ENCODE measurements around the gene EXOSC7.
"Not testable (repeated sequence)": the region's sequence is repeated elsewhere in the genome, so short reads cannot be mapped to it uniquely, and the experiment has no call there.

EXOSC7 gene

DNA sequence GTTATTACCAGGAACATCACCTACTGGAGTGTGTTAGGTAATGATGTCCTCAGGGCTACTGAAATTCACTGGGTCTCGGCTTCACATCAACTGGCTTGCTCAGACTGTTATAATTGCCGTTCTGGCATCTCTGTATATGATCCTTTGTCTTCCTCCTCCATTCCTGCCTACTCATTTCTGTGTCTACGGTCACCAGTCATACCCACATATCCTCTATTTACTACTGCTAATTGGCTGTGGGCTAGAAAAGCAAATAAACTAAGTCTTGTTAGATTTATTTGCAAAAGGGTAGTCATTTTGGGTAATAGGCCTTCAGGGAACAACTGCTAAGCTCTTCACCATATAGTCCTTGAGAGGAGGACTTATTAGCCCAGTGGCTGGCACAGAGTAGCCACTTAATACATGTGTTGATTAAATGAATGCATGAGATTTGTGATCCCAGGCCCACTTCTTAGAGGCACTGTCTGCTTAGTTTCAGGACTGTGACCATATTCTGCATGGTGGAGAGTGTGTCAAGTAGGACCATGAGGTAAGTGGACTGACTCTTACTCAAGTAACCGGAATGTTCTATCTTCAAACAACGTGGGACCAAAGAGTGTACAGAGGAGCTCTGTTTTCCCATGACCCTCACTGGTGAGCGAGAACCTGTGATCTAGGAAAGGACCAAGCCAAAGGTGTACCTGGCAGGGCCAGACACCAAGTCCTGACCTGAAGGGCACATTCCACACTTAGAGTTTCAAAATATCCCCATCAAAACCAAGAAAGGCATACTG, 13.2 kb upstream of the EXOSC7 start:
- DNase-seq (ENCODE audit: low read depth in 2 of 2): no peak

DNA sequence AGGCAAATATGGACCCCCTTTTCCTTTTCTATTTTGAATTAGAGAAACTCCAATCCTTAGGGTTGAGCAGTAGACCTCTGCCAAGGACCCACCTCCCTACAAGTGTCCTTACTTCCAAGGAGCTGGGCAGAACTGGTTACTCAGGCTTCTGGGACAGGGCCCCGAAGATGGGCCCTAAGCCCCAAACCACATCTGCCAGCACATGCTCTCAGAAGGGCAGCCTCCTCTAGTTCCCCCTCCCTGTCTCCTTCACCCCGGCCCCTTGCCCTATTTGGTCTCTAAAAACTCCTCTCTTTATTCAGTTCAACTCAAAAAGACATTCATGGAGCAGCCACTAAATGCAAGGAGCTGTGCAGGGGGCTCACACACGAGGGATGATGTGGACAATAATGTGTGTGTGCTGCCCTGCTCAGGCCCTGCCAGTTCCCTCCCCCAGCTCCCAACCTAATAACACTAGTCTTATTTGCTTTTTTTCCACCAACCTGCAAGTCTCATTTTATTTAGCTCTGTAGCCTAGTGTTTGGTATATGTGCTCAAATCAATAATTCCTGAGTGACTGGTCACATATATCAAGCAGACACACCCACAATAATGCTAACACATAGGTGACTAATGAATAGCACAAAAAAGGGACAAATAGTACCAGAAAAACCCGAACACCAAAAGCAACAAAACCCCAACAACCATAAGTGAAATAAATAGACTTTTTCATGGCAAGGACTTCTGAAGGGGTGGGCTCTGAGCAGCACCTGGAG, 12.3 kb upstream of the EXOSC7 start:
- no peak for DNase-seq (ENCODE audit: low read depth in 2 of 2)

DNA sequence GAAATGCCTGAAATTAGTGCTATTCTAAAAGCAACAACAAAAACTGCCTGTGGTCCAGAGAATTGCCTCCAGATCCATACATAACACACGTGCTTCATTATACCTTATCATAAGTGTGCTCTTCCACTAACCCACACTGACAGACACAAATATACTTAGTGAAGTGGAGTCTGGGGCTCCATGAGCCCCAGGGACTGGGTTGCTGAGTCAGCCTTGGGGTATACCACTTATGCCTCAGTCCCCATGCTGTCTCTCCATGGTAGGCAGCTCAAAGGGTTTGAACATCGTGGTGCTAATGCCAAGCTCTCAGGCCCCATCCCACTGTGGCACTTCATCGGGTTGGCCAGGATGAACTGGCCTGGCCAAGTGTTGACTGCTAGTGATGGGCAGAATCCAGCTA, 10.9 kb upstream of the EXOSC7 start:
- no peak for DNase-seq (ENCODE audit: low read depth in 2 of 2)

DNA sequence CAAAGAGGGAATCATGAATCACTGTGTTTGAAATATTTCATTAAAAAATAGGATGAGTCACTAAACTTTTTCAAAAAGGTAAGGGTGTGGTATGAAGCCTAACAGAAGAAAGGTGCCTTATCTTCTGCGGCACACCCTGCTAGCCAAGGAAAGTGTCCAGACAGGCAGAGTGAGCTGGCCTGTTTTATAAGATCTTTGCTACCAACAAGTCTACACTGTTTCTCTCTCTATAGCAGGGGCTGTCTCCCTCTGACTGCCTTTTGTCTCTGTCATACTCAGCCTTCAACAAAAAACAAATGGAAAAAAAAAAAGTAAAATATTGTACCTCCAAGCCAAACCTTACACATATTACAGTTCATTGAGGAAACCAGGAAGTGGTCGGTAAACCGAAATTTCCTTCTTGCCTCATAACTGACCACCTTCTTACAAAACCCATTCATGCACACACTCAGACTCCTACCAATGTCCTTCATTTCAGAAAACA, 9.2 kb upstream of the EXOSC7 start:
- no peak for DNase-seq (ENCODE audit: low read depth in 2 of 2)

DNA sequence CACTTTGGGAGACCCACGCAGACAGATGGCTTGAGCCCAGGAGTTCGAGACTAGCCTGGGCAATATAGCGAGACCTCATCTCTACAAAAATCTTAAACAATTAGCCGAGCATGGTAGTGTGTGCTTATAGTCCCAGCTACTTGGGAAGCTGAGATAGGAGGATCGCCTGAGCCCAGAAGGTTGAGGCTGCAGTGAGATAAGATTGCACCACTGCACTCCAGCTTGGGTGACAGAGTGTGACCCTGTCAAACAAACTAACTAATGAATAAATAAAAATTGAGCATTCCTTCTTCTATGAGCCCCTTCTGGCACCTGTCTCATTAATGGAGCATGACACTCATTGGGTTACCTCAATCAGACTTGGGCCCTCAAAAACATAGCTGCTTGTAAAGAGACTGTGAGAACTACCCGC, 7.6 kb upstream of the EXOSC7 start:
- DNase-seq (ENCODE audit: low read depth in 2 of 2): no peak

DNA sequence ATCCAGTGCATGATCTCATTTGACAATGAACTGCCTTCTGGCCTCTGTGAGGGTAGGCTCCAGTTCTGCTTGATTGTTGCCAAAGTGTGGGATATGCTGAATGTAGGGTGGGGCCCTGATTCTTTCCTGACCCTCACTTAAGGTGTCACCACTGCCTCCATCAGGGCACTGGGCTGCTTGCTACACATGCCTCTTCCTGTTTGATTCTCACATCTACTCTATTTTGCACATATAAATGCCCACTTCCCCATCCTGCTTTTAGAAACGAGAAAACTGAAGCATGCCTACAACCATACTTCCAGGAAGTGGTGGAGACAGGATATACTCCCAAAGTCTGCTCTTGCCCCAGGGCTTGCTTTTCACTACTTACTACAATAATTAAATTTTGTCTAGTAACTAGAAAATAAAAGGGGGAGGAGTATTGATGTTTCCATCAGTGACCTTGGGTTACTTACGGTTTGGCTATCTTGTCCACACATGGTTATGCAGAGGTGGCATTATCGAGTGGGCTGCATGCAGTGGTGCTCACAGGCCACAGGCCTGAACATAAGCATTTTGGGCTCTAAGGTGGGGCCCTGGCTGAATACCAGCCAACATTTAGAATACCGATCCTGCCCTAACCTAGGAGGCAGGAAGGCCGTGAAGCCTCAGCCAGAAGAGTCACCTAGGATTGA, 6.8 kb upstream of the EXOSC7 start:
- no peak for DNase-seq (ENCODE audit: low read depth in 2 of 2)

DNA sequence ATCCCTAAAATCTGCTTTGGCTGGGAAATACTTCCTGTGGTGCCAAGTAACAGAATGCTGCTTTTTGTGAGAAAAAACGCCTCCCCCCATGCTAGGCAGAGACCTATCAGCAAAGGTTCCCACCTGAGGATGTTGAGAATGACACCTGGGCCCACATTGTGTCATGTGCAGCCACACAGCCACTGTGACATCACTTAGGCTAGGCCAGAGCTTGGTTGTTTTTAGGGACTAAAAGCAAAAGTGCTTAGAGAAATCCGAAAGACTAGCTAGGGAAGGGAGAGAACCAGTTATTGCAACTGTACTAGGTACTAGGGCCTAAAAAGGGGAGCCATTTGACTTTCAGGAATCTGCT, 6.2 kb upstream of the EXOSC7 start:
- DNase-seq (ENCODE audit: low read depth in 2 of 2): no peak

DNA sequence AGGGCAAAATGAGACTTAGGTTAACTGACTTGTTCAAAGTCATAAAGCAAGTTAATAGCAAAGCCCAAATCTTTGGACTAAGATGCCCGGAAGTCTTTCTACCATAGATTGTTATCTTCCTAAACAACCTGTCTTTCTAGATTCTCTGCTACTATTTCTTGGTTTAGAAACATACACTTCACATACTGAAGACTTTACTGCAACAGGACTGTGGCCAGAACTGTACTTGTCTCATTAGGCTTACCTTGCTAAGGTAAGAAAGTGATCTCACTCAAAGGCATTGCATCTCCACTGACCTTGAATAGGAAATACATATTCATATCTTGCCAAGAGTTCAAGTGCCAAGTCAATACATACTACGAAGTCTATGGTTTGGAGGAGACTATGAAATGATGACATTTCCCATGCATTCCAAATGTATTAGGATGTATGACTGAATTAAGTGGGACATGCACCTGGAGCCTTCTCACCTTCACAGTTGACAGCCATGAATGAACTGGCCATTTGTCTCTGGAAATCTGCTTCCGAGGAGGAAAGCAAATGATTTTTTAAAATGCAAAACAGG, 5.0 kb upstream of the EXOSC7 start:
- no peak for DNase-seq (ENCODE audit: low read depth in 2 of 2)

DNA sequence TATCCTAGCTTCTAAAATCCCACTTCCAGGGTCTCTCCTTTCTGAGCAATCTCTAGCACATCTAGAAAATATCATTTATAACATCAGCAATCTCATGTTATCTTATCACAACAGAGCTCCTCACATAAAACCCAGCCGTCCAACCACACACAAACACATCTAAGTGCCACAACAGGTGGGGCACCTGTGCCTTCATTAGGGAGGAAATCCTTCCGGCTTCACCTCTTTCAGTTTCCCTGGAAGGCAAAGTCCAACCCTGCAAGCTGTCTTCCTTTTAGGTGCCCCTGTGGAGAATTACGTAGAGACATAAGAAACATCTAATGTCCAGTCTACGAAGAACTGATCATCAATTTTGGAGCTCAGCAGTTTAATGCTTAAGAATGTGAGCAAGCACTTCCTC, 1.6 kb upstream of the EXOSC7 start:
- DNase-seq (ENCODE audit: low read depth in 2 of 2): no peak

DNA sequence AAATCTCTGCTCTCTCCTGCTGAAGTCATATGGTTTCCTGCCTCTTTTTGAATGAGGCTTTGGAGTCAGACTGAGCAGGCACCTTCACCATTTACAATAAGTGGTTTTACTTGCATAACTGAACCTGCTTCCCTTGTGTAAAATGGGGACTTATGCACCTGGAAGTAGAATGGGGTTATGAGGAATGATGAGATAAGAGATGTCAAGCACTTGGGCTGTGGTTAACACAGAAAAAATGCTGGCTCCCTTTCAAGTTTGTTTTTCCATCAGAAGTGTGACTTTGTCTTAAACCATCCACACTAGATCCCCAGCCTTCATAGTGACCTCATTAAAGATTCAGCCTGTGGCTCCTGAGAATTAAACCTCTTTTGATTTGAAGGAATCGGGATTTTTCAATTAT, 5.2 kb downstream of the EXOSC7 start:
- no peak for DNase-seq (ENCODE audit: low read depth in 2 of 2)

DNA sequence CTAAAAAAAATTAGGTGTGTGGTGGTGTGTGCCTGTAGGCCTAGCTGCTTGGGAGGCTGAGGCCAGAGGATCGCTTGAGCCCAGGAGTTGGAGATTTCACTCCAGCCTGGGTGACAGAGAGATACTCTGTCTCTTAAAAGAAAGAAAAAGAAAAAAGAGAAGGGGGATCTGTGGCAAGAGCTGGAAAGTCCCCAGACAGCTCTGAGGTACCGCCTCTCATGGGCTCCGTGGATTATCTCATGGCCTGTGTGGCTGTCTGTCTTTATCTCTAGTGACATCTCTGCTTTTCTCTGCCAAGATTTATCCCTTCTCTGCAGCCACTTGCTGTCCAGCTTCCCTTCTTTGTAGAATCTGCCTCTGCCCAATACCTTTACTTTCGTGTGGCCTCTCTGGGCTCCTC, 5.7 kb downstream of the EXOSC7 start:
- no peak for DNase-seq (ENCODE audit: low read depth in 2 of 2)

DNA sequence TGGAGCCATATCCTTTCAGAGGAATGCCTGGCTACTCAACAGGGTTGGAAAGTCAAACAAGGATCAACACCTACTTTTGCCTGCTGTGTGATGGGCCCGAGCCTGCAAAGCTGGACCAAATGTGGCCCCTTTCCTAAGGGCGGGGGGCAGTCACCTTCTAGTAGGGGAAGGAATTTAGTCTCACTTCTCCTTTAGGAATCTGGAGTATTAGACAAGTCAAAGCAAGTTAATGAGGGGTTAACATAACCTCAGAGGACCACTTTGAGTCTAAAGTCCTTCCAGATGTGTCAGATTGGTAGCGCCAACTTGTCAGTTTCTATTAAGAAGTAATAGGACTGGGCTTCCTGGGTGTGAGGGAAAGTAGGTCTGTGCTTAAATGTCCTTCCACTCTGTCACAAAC, 6.8 kb downstream of the EXOSC7 start:
- no peak for DNase-seq (ENCODE audit: low read depth in 2 of 2)

DNA sequence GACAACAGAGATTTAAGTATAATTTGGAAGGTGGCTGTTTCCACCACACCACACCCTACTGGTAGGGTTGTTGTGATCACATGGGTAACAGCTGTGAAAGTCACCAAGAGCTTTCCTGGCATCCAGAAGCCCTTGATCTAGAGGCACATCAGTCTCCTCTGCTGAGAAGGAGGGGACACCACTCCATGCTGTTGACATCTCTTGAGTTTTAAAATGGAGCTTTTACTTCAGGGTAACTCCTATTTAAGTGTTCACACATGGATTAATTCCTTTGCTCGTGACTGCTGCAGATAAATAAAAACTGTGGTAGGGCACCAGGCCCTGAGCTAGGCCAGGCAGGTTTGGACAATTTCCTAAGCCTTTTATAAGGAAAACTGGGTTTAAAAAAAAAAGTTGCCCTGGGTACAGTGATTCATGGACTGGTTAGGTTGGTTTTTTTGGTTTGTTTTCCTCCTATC, 7.5 kb downstream of the EXOSC7 start:
- DNase-seq (ENCODE audit: low read depth in 2 of 2): no peak

DNA sequence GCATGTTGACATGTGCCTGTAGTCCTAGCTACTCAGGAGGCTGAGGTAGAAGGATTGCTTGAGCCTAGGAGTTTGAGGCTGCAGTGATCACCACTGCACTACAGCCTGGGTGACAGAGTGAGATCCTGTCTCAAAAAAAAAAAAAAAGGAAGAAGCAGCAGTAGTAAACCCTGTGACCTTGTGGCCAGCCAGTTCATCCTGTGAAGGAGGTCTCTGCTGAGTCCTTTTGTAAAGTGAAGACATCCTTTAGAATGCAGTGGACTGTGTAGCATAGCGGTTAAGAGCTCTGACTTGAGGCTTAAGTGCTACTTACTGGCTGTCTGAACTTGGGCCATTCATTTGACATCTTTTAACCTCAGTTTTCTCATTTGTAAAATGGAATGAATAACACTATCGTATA, 8.3 kb downstream of the EXOSC7 start:
- DNase-seq (ENCODE audit: low read depth in 2 of 2): no peak

DNA sequence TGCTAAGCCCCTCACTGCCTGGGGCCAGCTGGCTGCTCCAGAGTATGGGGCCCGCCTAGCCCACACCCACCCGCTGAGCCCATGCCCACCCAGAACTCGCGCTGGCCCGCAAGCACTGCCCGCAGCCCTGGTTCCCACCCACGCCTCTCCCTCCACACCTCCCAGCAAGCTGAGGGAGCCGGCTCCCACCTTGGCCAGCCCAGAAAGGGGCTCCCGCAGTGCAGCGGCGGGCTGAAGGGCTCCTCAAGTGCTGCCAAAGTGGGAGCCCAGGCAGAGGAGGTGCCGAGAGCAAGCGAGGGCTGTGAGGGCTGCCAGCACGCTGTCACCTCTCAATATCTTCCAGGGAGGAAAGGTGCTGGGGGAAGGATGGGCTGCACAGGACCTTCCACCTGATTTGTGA, 10.3 kb downstream of the EXOSC7 start:
- not testable (repeated sequence) for DNase-seq (ENCODE audit: low read depth in 2 of 2)

DNA sequence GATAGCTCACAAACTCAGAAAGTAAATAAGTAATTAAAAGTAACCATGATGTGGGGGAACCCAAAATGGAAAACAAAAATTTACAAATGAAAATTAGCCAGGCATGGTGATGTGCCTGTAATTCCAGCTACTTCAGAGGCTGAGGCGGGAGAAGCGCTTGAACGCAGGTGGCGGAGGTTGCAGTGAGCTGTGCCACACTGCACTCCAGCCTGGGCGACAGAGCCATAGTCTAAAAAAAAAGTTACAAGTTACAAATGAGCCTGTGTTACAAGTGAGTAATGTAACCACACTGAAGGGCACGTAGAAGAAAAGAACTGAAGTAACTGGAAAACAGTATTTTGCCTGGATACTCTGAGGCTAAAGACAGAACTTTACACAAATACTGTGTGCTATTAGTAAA, 11.3 kb downstream of the EXOSC7 start:
- DNase-seq (ENCODE audit: low read depth in 2 of 2): no peak

DNA sequence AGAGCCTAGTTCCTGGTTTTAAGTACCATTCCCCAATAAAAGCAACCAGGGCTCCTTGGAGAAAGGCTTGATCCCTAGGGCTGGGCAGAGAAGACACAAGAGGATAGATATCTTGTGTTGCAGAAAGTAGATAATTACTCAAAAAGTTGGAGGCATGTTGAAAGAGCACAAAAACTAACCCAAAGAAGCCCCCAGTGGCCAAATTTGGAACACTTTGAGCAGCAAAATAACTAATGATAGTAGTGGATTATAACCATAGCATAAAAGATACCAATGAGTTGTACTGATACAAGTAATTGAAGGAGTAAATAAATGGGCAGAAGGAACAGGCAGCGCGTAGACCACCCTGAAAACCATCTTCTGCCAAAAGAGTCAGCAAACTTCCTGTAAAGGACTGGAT, 12.0 kb downstream of the EXOSC7 start:
- no peak for DNase-seq (ENCODE audit: low read depth in 2 of 2)

DNA sequence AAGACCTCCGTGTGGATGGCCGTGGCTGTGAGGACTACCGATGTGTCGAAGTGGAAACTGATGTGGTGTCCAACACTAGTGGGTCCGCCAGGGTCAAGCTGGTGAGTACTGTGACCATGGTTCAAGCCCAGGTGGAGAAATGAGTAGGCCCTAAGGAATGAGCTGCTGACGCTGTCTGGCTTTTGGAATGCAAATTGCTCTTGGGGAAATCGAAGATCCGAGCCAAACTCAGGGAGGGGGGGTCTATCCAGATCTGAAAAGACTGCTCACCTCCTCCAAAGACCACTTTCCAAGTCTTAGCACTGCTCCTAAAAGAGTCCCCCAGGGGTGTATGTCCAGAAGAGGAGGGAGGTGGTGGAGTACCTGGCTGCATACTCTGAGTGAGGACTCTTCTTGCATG, 13.1 kb downstream of the EXOSC7 start:
- DNase-seq (ENCODE audit: low read depth in 2 of 2): no peak

DNA sequence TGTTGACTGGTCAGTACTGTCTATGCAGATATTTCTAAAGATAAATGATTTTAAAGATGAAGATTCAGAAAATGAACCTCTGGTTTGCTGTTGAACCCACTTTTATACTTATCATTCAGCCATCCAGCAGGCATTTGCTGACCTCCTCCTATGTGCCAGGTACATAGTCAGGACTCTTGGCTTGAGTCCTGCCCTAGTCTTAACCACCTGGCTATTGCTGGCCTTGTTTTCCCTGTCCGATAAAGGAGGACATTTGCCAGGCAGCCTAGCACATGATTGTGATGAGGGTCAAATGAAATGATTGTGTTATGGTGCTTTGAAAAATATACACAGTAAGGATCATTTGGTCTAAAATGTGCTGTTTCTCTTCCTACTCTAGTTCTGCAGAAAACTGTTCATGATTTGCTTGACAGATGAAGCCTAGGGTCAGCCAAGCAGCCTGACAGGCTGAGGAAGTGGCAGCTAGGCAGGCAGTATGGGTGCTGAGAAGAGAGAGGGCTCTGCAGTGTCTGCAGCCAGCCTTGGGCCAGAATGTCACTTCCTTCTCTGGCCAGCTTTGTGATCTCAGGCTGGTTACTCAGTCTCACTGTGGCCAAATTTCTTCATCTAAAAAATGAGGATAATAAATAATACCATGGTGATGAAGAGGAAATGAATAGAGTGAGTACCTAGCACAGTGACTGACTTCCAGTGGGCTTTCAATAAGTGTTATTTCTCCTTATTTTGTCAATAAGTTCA, 13.8 kb downstream of the EXOSC7 start:
- DNase-seq (ENCODE audit: low read depth in 2 of 2): no peak

DNA sequence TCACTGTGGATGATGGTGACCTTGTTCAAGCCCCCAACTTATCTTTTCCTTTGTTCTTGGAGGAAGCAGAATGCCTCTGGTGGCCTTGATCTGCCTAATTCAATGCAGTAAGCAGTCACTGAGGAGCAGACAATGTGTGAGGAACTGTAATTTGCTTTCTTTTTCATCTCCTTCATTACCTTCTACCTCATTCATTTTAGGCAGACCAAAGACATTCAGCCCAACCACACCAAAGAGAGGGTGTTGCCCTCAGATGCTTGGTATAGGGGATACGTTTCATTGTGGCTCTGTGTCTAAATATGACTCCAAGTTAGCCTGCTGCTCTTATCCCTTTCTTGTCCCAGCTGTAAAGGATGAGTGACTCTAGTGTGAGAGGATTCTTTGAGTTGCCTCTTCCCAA, 15.3 kb downstream of the EXOSC7 start:
- no peak for DNase-seq (ENCODE audit: low read depth in 2 of 2)

DNA sequence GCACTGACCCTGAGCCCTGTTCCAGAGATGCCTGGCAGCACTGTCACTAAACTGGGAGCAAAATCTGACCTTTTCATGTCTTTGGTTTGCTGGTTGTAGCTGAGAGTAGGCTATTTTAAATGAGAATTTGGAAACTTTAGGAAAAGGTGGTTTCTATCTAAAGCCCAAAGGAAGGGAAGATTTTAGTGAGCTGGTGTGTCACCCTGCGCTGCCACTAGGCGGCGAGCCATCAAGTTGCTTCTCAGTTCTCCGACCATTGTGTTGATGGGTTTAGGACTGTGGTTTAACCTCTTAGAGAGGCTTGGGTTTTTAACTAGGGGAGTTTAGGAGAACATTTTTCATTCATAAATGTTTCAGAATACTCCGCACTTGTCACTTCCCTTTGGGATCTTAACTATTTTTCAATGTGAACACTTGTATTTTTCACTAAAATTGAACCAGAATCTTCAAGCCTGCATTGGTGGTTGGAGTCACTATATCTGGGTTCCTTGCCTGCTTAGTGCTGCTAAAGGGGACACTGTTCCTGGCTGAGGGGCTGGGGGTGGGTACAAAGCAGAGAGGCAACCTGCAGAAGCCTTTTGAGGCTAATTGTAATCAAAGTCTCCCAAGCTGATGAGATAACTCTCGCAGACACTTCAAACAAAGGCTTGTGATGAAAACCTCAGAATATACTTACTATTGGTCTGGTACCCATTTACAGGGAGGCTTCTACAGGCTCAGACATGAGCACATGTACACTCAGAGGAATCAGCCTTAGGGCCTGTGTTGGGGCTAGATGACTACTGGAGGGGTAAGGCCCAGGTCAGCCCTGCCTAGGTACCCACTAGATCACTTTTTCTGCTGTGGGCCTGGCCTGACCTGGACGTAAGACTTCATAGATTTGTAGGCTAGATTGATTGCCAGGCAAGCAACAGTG, 16.8 kb downstream of the EXOSC7 start:
- no peak for DNase-seq (ENCODE audit: low read depth in 2 of 2)

Data from fibroblast of skin of left biceps (primary cell).